Hepatocyte (in vitro differentiated cells): ENCODE measurements around the gene LAPTM5. TPM values are rescaled to one million over a fixed set of nuclear protein-coding genes. Genes with fewer than 3 reads are reported as not detected.

ENCODE experiments used
- DNase-seq: peaks from one replicate; pipeline ENCODE4 v3.0.0-alpha.2; 2016; ENCODE audit warnings: low spot score
- H2AFZ ChIP-seq: fragments of 200-600 bp; sonication (generic); 2 replicates; pipeline ENCODE4 v1.6.0; 2016; ENCODE audit warnings: antibody characterized with exemption, mild to moderate bottlenecking
- H3K27ac ChIP-seq: fragments of 200-600 bp; sonication (generic); 2 replicates; pipeline ENCODE4 v1.5.1; 2016; ENCODE audit warnings: mild to moderate bottlenecking
- H3K27me3 ChIP-seq: fragments of 200-600 bp; sonication (generic); 2 replicates; pipeline ENCODE4 v1.6.1; 2016
- H3K36me3 ChIP-seq: fragments of 200-600 bp; sonication (generic); replicated peaks from 2 replicates; pipeline ENCODE4 v1.5.1; 2016; ENCODE audit warnings: low read depth; ENCODE audit not compliant: insufficient read depth
- H3K4me1 ChIP-seq: fragments of 200-600 bp; sonication (generic); 2 replicates; pipeline ENCODE4 v1.5.1; 2016; ENCODE audit warnings: mild to moderate bottlenecking, moderate library complexity; ENCODE audit not compliant: insufficient read depth
- H3K4me2 ChIP-seq: fragments of 200-600 bp; sonication (generic); 2 replicates; pipeline ENCODE4 v1.6.0; 2016
- H3K4me3 ChIP-seq: fragments of 200-600 bp; sonication (generic); 2 replicates; pipeline ENCODE4 v1.5.1; 2016; ENCODE audit warnings: mild to moderate bottlenecking
- H3K79me2 ChIP-seq: fragments of 200-600 bp; sonication (generic); 2 replicates; pipeline ENCODE4 v1.6.0; 2017; ENCODE audit warnings: mild to moderate bottlenecking
- H3K9me2 ChIP-seq: fragments of 200-600 bp; sonication (generic); replicated peaks from 2 replicates; pipeline ENCODE4 v1.6.0; 2017; ENCODE audit warnings: mild to moderate bottlenecking; ENCODE audit not compliant: insufficient read depth
- H3K9me3 ChIP-seq: fragments of 200-600 bp; sonication (generic); 2 replicates; pipeline ENCODE4 v1.5.1; 2016; ENCODE audit warnings: low read depth, mild to moderate bottlenecking
- H4K20me1 ChIP-seq: fragments of 200-600 bp; sonication (generic); 2 replicates; pipeline ENCODE4 v1.6.0; 2016; ENCODE audit warnings: mild to moderate bottlenecking; ENCODE audit not compliant: insufficient read depth, poor library complexity, severe bottlenecking
- CTCF ChIP-seq: fragments of 200-600 bp; sonication (generic); IDR thresholded peaks from 2 replicates; pipeline ENCODE4 v1.5.1; 2016; ENCODE audit warnings: antibody characterized with exemption, mild to moderate bottlenecking; ENCODE audit not compliant: poor library complexity
- EZH2 ChIP-seq: fragments of 200-600 bp; sonication (generic); IDR thresholded peaks from 2 replicates; pipeline ENCODE4 v1.6.1; 2016; ENCODE audit warnings: antibody characterized with exemption, mild to moderate bottlenecking, borderline replicate concordance
- EZH2phosphoT487 ChIP-seq: fragments of 200-600 bp; sonication (generic); IDR thresholded peaks from one replicate; pipeline ENCODE4 v1.6.1; 2018; ENCODE audit warnings: antibody characterized with exemption, mild to moderate bottlenecking, low read depth, moderate library complexity; ENCODE audit not compliant: unreplicated experiment, severe bottlenecking
- WGBS: methylation state at CpG from one replicate; pipeline ENCODE4 v1.1.6; 2016; ENCODE audit warnings: low lambda C conversion rate; ENCODE audit errors: missing lambda C conversion rate; 5-methylcytosine and 5-hydroxymethylcytosine counted together
- polyA plus RNA-seq: library from polyadenylated mRNA; unstranded; fragments of >200 nt; fragmentation: Nextera tagmentation; extraction: Ambion mirVana; gene quantifications from 2 replicates; pipeline ENCODE4 v1.2.1, GENCODE V29; 2016
- total RNA-seq: library from RNA; depleted of rRNA; stranded (reverse); fragments of >200 nt; gene quantifications from 2 replicates; pipeline ENCODE4 v1.2.3, GENCODE V29; 2014

The LAPTM5 gene
- total and polyA plus RNA-seq, 2 experiments from 2014 or later = 2.6 to 3.2 TPM

- no peak overlapping the region for H2AFZ ChIP-seq
- no peak overlapping the region for H3K4me2 ChIP-seq
- H4K20me1 ChIP-seq = no peaks in the 10 kb centered on the region
- no peak overlapping the region for H3K27ac ChIP-seq
- WGBS = 57% methylated on average over 8 of the region's 8 CpGs
- no peak overlapping the region for H3K4me3 ChIP-seq
- no peaks in the 10 kb centered on the region for H3K27me3 ChIP-seq
- H3K79me2 ChIP-seq = no peaks in the 10 kb centered on the region
- H3K9me2 ChIP-seq = no peaks in the 10 kb centered on the region
- H3K4me1 ChIP-seq = no peaks in the 10 kb centered on the region
- DNase-seq = no peak
- H3K9me3 ChIP-seq = no peaks in the 10 kb centered on the region
- TF ChIP-seq CTCF = no peak
- TF ChIP-seq EZH2phosphoT487 = no peak
- no peak for TF ChIP-seq EZH2
- no peaks in the 10 kb centered on the region for H3K36me3 ChIP-seq
These were observed 49.2 kb downstream of the LAPTM5 start for GRCh38 chr1:30708361-30708728.

- H3K9me2 ChIP-seq = no peaks in the 10 kb centered on the region
- H3K27ac ChIP-seq = no peak overlapping the region
- no peaks in the 10 kb centered on the region for H3K79me2 ChIP-seq
- DNase-seq = peak; percentile 89
- H2AFZ ChIP-seq = no peak overlapping the region
- TF ChIP-seq EZH2phosphoT487 (no peak), CTCF (peak; percentile 92), EZH2 (no peak)
- H3K9me3 ChIP-seq = no peaks in the 10 kb centered on the region
- H3K4me1 ChIP-seq = no peaks in the 10 kb centered on the region
- no peaks in the 10 kb centered on the region for H4K20me1 ChIP-seq
- no peak overlapping the region for H3K4me2 ChIP-seq
- no peaks in the 10 kb centered on the region for H3K27me3 ChIP-seq
- WGBS = 51% methylated on average over 16 of the region's 16 CpGs
- H3K36me3 ChIP-seq = no peaks in the 10 kb centered on the region
- no peak overlapping the region for H3K4me3 ChIP-seq
These were observed 49.9 kb downstream of the LAPTM5 start for GRCh38 chr1:30707412-30708360.

GRCh38 chr1:30706528-30706927 is 51.0 kb downstream of the LAPTM5 start:
- peak; percentile 46 for DNase-seq
- Histone ChIP-seq H3K4me3 (no peak overlapping the region), H3K36me3 (no peaks in the 10 kb centered on the region), H3K9me2 (no peaks in the 10 kb centered on the region), H3K79me2 (no peaks in the 10 kb centered on the region), H4K20me1 (no peaks in the 10 kb centered on the region), H3K27ac (no peak overlapping the region), H3K4me2 (no peak overlapping the region), H2AFZ (no peak overlapping the region), H3K4me1 (no peaks in the 10 kb centered on the region), H3K9me3 (no peaks in the 10 kb centered on the region), H3K27me3 (no peaks in the 10 kb centered on the region)
- 69% methylated on average over 9 of the region's 9 CpGs for WGBS
- TF ChIP-seq EZH2 = no peak
- TF ChIP-seq EZH2phosphoT487 = no peak
- TF ChIP-seq CTCF = no peak
